Measurements from ENCODE around the gene GABRD. TPM values are rescaled to one million over a fixed set of nuclear protein-coding genes. Genes with fewer than 3 reads are reported as not detected.

GABRD gene
- total and polyA plus RNA-seq, 2 experiments from 2014 or later = 2.1 to 5.1 TPM

- Histone ChIP-seq H3K9me2 (ENCODE audit: insufficient read depth) (no peaks in the 10 kb centered on the region), H2AFZ (no peak overlapping the region), H3K36me3 (ENCODE audit: insufficient read depth) (peaks cover 6% of the 10 kb centered on the region; the same call in 1 of the 2 replicates), H4K20me1 (replicated peaks; ENCODE audit: insufficient read depth) (peaks cover 6% of the 10 kb centered on the region; the same call in 1 of the 2 replicates), H3K4me1 (ENCODE audit: insufficient read depth) (no peaks in the 10 kb centered on the region), H3K27me3 (ENCODE audit: insufficient read depth) (no peaks in the 10 kb centered on the region), H3F3A (replicated peaks; ENCODE audit: low read depth) (no peaks in the 10 kb centered on the region), H3K4me3 (no peak overlapping the region), H3K4me2 (no peak overlapping the region), H3K79me2 (replicated peaks; ENCODE audit: insufficient read depth) (peaks cover 48% of the 10 kb centered on the region), H3K27ac (ENCODE audit: low read depth) (no peak overlapping the region)
- no peak for TF ChIP-seq ZNF331 (CRISPR knock-in tag; IDR thresholded peaks at IDR 0.05; ENCODE audit: low read depth)
- no peak for TF ChIP-seq EZH2 (IDR thresholded peaks at IDR 0.05; ENCODE audit: low read depth, unreplicated experiment)
- no peak for TF ChIP-seq EZH2phosphoT487 (IDR thresholded peaks at IDR 0.05; ENCODE audit: unreplicated experiment)
- TF ChIP-seq, protein P1, sequence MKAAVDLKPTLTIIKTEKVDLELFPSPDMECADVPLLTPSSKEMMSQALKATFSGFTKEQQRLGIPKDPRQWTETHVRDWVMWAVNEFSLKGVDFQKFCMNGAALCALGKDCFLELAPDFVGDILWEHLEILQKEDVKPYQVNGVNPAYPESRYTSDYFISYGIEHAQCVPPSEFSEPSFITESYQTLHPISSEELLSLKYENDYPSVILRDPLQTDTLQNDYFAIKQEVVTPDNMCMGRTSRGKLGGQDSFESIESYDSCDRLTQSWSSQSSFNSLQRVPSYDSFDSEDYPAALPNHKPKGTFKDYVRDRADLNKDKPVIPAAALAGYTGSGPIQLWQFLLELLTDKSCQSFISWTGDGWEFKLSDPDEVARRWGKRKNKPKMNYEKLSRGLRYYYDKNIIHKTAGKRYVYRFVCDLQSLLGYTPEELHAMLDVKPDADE (IDR thresholded peaks at IDR 0.05) = no peak
- TF ChIP-seq NANOG (IDR thresholded peaks at IDR 0.05; ENCODE audit: borderline replicate concordance) = no peak
- ATAC-seq = no peak
- Mint-ChIP-seq H3K36me3 (ENCODE audit: low read depth) (peaks cover 35% of the 10 kb centered on the region), H3K4me1 (peaks cover 6% of the 10 kb centered on the region), H3K9me3 (no peaks in the 10 kb centered on the region; the same call in 2 of the 3 replicates), H3K27ac (no peak overlapping the region), H3K4me3 (no peak overlapping the region), H3K27me3 (ENCODE audit: insufficient read depth, low read depth, poor library complexity) (peaks cover 14% of the 10 kb centered on the region)
- no peak for DNase-seq (ENCODE audit: low spot score)
Measured at GRCh38 chr1:2067393-2067792, 48.2 kb downstream of the GABRD start.

DNA sequence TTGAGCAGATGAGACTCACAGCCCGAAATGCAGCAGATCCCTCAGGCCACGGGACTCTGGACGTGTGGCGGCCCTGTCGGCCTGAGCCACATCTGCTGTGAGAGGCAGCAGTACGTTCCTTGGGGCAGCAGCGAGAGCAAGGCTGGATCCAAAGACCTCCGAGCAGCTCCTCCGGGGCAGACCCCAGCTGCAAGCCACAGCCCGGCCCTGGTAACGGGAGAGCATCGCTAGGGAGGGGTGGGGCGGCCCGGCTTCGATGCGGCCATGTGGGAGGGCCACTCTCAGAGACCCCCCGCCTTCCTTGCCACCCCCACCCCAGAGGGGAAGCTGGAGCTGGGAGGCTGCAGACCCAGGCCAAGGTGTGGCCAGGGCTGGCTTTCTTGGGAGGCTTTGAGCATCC is 48.8 kb downstream of the GABRD start:
- Histone ChIP-seq H3F3A (replicated peaks; ENCODE audit: low read depth) (no peaks in the 10 kb centered on the region), H3K36me3 (ENCODE audit: insufficient read depth) (peaks cover 6% of the 10 kb centered on the region; the same call in 1 of the 2 replicates), H3K4me1 (ENCODE audit: insufficient read depth) (no peaks in the 10 kb centered on the region), H3K4me2 (no peak overlapping the region), H4K20me1 (replicated peaks; ENCODE audit: insufficient read depth) (0 out of 2 replicates have a peak, but pooled peaks cover 6% of the 10 kb centered on the region), H3K27me3 (ENCODE audit: insufficient read depth) (no peaks in the 10 kb centered on the region), H3K4me3 (no peak overlapping the region), H3K27ac (ENCODE audit: low read depth) (no peak overlapping the region), H3K79me2 (replicated peaks; ENCODE audit: insufficient read depth) (peaks cover 47% of the 10 kb centered on the region), H2AFZ (no peak overlapping the region), H3K9me2 (ENCODE audit: insufficient read depth) (no peaks in the 10 kb centered on the region)
- no peak for ATAC-seq
- Mint-ChIP-seq H3K4me1 (peaks cover 9% of the 10 kb centered on the region), H3K27ac (no peak overlapping the region), H3K27me3 (ENCODE audit: insufficient read depth, low read depth, poor library complexity) (peaks cover 14% of the 10 kb centered on the region), H3K9me3 (no peaks in the 10 kb centered on the region; the same call in 2 of the 3 replicates), H3K36me3 (ENCODE audit: low read depth) (peaks cover 31% of the 10 kb centered on the region), H3K4me3 (no peak overlapping the region)
- DNase-seq (ENCODE audit: low spot score) = no peak
- TF ChIP-seq NANOG (IDR thresholded peaks at IDR 0.05; ENCODE audit: borderline replicate concordance) = no peak
- no peak for TF ChIP-seq STAT1 (IDR thresholded peaks at IDR 0.05; ENCODE audit: unreplicated experiment)
- TF ChIP-seq ZNF462 (CRISPR knock-in tag; IDR thresholded peaks at IDR 0.05) = no peak
- TF ChIP-seq, protein P1 (IDR thresholded peaks at IDR 0.05) = no peak
- TF ChIP-seq ZNF114 (CRISPR knock-in tag; IDR thresholded peaks at IDR 0.05) = no peak
- TF ChIP-seq, protein P2, sequence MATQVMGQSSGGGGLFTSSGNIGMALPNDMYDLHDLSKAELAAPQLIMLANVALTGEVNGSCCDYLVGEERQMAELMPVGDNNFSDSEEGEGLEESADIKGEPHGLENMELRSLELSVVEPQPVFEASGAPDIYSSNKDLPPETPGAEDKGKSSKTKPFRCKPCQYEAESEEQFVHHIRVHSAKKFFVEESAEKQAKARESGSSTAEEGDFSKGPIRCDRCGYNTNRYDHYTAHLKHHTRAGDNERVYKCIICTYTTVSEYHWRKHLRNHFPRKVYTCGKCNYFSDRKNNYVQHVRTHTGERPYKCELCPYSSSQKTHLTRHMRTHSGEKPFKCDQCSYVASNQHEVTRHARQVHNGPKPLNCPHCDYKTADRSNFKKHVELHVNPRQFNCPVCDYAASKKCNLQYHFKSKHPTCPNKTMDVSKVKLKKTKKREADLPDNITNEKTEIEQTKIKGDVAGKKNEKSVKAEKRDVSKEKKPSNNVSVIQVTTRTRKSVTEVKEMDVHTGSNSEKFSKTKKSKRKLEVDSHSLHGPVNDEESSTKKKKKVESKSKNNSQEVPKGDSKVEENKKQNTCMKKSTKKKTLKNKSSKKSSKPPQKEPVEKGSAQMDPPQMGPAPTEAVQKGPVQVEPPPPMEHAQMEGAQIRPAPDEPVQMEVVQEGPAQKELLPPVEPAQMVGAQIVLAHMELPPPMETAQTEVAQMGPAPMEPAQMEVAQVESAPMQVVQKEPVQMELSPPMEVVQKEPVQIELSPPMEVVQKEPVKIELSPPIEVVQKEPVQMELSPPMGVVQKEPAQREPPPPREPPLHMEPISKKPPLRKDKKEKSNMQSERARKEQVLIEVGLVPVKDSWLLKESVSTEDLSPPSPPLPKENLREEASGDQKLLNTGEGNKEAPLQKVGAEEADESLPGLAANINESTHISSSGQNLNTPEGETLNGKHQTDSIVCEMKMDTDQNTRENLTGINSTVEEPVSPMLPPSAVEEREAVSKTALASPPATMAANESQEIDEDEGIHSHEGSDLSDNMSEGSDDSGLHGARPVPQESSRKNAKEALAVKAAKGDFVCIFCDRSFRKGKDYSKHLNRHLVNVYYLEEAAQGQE (IDR thresholded peaks at IDR 0.05; ENCODE audit: unreplicated experiment) = no peak
- no peak for TF ChIP-seq ZNF331 (CRISPR knock-in tag; IDR thresholded peaks at IDR 0.05; ENCODE audit: low read depth)
- no peak for TF ChIP-seq JUNB (IDR thresholded peaks at IDR 0.05; ENCODE audit: unreplicated experiment)
